OCI-LY1 (cell line): Measurements from ENCODE around the gene INSYN2A.

ENCODE experiments used
- H2AFZ ChIP-seq: fragments of 200-600 bp; sonication (generic), shearing (Covaris generic); 2 replicates; pipeline ENCODE4 v1.6.0; 2014; ENCODE audit warnings: antibody characterized with exemption, mild to moderate bottlenecking, low read length
- H3F3A ChIP-seq: fragments of 200-600 bp; sonication (generic), shearing (Covaris generic); 2 replicates; pipeline ENCODE4 v1.6.0; 2014; ENCODE audit warnings: mild to moderate bottlenecking, antibody characterized with exemption, low read length, moderate library complexity; ENCODE audit not compliant: insufficient read depth
- H3K27ac ChIP-seq: fragments of 200-600 bp; sonication (generic); 2 replicates; pipeline ENCODE4 v1.5.1; 2014; ENCODE audit warnings: low read length, mixed run types, mild to moderate bottlenecking, low read depth; ENCODE audit not compliant: poor library complexity, severe bottlenecking
- H3K27me3 ChIP-seq: fragments of 200-600 bp; sonication (generic); 2 replicates; pipeline ENCODE4 v1.6.0; 2014; ENCODE audit warnings: antibody characterized with exemption, mild to moderate bottlenecking, low read length, moderate library complexity; ENCODE audit not compliant: insufficient read depth
- H3K36me3 ChIP-seq: fragments of 200-600 bp; sonication (generic); 2 replicates; pipeline ENCODE4 v1.6.1; 2014; ENCODE audit warnings: mild to moderate bottlenecking, antibody characterized with exemption, low read length, moderate library complexity, mixed read lengths; ENCODE audit not compliant: insufficient read depth
- H3K4me1 ChIP-seq: fragments of 200-600 bp; sonication (generic); 2 replicates; pipeline ENCODE4 v1.5.1; 2014; ENCODE audit warnings: mild to moderate bottlenecking, low read length, moderate library complexity; ENCODE audit not compliant: insufficient read depth, severe bottlenecking
- H3K4me2 ChIP-seq: fragments of 200-600 bp; sonication (generic), shearing (Covaris generic); 2 replicates; pipeline ENCODE4 v1.6.1; 2014; ENCODE audit warnings: low read length
- H3K4me3 ChIP-seq: fragments of 200-600 bp; sonication (generic); 2 replicates; pipeline ENCODE4 v1.5.1; 2014; ENCODE audit warnings: low read length, low read depth, mild to moderate bottlenecking, mixed read lengths; ENCODE audit not compliant: poor library complexity, severe bottlenecking
- H3K79me2 ChIP-seq: fragments of 200-600 bp; shearing (Covaris generic); 2 replicates; pipeline ENCODE4 v1.6.1; 2016; ENCODE audit warnings: mixed run types, low read length, mixed read lengths; ENCODE audit not compliant: insufficient read depth
- H3K9ac ChIP-seq: fragments of 200-600 bp; sonication (generic), shearing (Covaris generic); 2 replicates; pipeline ENCODE4 v1.6.1; 2014; ENCODE audit warnings: mild to moderate bottlenecking, low read length, mixed read lengths
- H3K9me2 ChIP-seq: fragments of 200-600 bp; sonication (generic), shearing (Covaris generic); 2 replicates; pipeline ENCODE4 v1.6.1; 2014; ENCODE audit warnings: low read depth, mild to moderate bottlenecking, low read length, mixed read lengths
- H3K9me3 ChIP-seq: fragments of 200-600 bp; shearing (Covaris generic); 2 replicates; pipeline ENCODE4 v1.6.1; 2014; ENCODE audit warnings: low read length, mixed read lengths
- H4K20me1 ChIP-seq: fragments of 200-600 bp; sonication (generic), shearing (Covaris generic); 2 replicates; pipeline ENCODE4 v1.6.0; 2016; ENCODE audit warnings: mild to moderate bottlenecking, low read length; ENCODE audit not compliant: insufficient read depth
- EZH2 ChIP-seq: fragments of 200-600 bp; sonication (generic), shearing (Covaris generic); IDR thresholded peaks from 2 replicates; pipeline ENCODE4 v1.8.0; 2017; ENCODE audit warnings: borderline replicate concordance, mixed run types, mild to moderate bottlenecking, antibody characterized with exemption, low read length, moderate library complexity, mixed read lengths
- TF ChIP-seq, protein P1 (sequence below): fragments of 200-600 bp; sonication (generic), shearing (Covaris generic); IDR thresholded peaks from 2 replicates; pipeline ENCODE4 v1.5.1; 2017; ENCODE audit warnings: mild to moderate bottlenecking, antibody characterized with exemption, low read length, moderate library complexity, mixed read lengths

INSYN2A gene

DNA sequence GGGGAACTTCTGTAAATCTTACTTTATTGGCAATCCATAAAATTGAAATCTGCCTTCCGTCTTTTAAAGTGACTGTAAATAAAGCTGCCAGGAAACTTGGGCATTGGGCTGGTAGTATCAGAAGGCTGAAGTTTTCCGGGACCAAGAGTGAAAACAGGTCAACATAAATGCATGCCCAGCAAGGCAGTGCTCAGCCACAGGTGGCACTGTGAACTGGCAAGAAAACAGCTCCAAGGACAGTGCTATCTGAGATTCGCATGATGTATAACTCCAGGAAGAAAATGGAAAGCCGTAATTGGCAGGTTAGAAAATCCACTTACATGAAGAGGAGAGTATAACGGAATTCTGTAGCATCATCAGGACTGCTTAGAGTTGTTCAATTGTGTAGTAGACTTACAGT is 1.9 kb upstream of the INSYN2A start:
- no peak overlapping the region for H3K9ac ChIP-seq

DNA sequence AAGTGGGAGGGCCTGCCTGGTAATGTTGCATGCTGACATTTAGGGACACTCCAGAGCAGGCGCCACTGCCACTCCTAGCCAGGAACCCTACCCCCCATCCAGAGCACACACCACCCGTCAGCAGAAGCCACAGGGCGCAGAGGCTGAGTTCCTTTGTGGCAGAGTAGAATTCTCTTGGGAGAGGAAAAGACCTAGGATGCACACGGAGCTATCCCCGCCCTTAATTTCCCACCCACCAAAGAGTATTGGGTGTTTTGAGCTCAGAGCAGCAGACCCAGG is 702 bp upstream of the INSYN2A start:
- no peak overlapping the region for H3K9ac ChIP-seq
- no peaks in the 10 kb centered on the region for H3K4me1 ChIP-seq
- H3F3A ChIP-seq: no peaks in the 10 kb centered on the region
- H3K36me3 ChIP-seq: no peaks in the 10 kb centered on the region
- H3K4me3 ChIP-seq: no peak overlapping the region
- no peaks in the 10 kb centered on the region for H4K20me1 ChIP-seq
- H3K9me3 ChIP-seq: no peaks in the 10 kb centered on the region
- TF ChIP-seq, protein P1, sequence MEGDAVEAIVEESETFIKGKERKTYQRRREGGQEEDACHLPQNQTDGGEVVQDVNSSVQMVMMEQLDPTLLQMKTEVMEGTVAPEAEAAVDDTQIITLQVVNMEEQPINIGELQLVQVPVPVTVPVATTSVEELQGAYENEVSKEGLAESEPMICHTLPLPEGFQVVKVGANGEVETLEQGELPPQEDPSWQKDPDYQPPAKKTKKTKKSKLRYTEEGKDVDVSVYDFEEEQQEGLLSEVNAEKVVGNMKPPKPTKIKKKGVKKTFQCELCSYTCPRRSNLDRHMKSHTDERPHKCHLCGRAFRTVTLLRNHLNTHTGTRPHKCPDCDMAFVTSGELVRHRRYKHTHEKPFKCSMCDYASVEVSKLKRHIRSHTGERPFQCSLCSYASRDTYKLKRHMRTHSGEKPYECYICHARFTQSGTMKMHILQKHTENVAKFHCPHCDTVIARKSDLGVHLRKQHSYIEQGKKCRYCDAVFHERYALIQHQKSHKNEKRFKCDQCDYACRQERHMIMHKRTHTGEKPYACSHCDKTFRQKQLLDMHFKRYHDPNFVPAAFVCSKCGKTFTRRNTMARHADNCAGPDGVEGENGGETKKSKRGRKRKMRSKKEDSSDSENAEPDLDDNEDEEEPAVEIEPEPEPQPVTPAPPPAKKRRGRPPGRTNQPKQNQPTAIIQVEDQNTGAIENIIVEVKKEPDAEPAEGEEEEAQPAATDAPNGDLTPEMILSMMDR: no peak
- TF ChIP-seq EZH2: no peak
- no peak overlapping the region for H3K27ac ChIP-seq
- no peak overlapping the region for H2AFZ ChIP-seq
- H3K4me2 ChIP-seq: no peak overlapping the region
- H3K9me2 ChIP-seq: no peaks in the 10 kb centered on the region
- no peaks in the 10 kb centered on the region for H3K79me2 ChIP-seq
- H3K27me3 ChIP-seq: no peaks in the 10 kb centered on the region

More for the DNA sequence above, 1.9 kb upstream of the INSYN2A start:
- no peaks in the 10 kb centered on the region for H3F3A ChIP-seq
- no peak overlapping the region for H2AFZ ChIP-seq
- no peak overlapping the region for H3K4me2 ChIP-seq
- no peak overlapping the region for H3K27ac ChIP-seq
- H3K36me3 ChIP-seq: no peaks in the 10 kb centered on the region
- H3K9me2 ChIP-seq: no peaks in the 10 kb centered on the region
- TF ChIP-seq, protein P1: no peak
- TF ChIP-seq EZH2: no peak
- no peak overlapping the region for H3K4me3 ChIP-seq
- no peaks in the 10 kb centered on the region for H3K4me1 ChIP-seq
- H3K27me3 ChIP-seq: no peaks in the 10 kb centered on the region
- no peaks in the 10 kb centered on the region for H4K20me1 ChIP-seq
- no peaks in the 10 kb centered on the region for H3K9me3 ChIP-seq
- no peaks in the 10 kb centered on the region for H3K79me2 ChIP-seq

DNA sequence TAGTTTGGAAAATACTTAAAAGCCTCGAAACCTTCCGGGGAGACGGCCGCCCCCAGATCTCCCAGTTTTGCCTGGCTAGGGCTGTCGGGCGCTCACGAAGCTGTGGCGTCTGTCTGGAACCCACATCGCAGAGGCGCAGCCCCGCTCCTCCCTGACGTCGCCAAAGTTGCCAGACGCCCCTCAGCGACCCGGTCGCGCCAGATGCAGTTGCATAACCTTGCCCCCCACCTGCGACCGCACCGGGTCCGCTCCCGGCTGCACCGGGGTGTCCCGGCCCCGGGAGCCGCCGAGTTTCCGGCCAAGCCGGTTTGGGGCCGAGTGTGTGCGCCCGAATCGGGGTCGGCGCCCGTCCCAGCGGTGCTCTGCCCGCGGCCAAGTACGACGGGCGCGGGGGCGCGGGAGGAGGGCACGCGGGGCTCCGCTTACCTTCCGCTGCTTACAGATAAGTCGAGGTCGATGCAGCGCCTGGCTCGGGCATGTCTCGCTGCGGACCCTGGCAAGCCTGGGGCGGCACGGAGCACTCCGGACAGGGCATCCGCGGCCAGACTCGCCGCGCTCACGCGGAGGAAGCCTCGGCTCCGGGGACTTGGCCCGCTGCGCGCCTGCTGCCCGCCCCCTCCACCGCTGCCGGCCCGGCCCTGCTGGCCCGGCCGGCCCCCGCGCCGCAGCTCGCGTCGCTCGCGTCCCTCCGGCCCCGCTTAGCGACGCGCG is 665 bp downstream of the INSYN2A start:
- Histone ChIP-seq H3K9ac (no peak overlapping the region), H3F3A (no peaks in the 10 kb centered on the region), H3K27ac (no peak overlapping the region), H3K9me2 (no peaks in the 10 kb centered on the region), H3K4me1 (no peaks in the 10 kb centered on the region), H3K4me3 (no peak overlapping the region), H4K20me1 (no peaks in the 10 kb centered on the region), H2AFZ (no peak overlapping the region), H3K9me3 (no peaks in the 10 kb centered on the region), H3K27me3 (no peaks in the 10 kb centered on the region), H3K36me3 (no peaks in the 10 kb centered on the region), H3K4me2 (no peak overlapping the region), H3K79me2 (no peaks in the 10 kb centered on the region)
- no peak for TF ChIP-seq EZH2
- TF ChIP-seq, protein P1: no peak
